GM19351 (cell line): ENCODE results near the gene RNF166.

ENCODE experiments used
- ATAC-seq: cut with Tn5 transposase; IDR thresholded peaks from one replicate; pipeline ENCODE4 v1.9.1; 2021; ENCODE audit warnings: mild to moderate bottlenecking, moderate library complexity; ENCODE audit not compliant: unreplicated experiment

Gene RNF166

GRCh38 chr16:88655733-88656281 lies 50.4 kb downstream of the RNF166 start:
- no peak for ATAC-seq

DNA sequence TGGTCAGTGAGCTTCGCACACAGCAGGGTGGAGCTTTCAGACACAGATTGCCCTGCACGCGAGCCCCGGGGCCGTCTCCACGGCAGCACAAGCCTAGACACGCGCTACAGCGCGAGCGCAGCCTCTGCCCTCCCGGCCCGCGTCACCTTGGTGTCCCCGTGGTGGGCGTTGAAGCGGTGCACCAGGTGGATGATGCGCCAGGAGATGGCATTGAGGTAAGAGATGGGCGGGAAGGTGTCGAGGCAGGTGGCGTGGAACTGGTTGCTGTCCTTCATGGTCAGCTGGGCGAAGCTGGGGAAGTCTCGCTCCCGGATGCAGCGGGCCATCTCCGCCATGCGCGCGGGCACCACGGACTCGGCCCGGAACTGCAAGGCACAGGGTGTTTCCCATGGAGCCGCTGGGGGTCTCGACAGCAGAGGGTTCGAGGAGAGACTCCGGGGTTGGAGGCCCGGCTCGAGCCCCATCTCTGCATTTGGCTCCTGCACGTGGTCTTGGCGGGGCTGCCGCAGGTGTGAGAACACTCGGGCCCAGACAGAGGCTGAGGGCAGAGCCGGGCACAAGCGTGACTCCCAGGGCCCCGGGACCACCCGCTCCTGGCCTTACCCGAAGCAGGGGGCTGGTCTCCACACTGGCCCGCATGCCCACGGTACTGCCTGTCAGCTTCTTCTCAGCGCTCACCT lies 51.0 kb downstream of the RNF166 start:
- no peak for ATAC-seq

DNA sequence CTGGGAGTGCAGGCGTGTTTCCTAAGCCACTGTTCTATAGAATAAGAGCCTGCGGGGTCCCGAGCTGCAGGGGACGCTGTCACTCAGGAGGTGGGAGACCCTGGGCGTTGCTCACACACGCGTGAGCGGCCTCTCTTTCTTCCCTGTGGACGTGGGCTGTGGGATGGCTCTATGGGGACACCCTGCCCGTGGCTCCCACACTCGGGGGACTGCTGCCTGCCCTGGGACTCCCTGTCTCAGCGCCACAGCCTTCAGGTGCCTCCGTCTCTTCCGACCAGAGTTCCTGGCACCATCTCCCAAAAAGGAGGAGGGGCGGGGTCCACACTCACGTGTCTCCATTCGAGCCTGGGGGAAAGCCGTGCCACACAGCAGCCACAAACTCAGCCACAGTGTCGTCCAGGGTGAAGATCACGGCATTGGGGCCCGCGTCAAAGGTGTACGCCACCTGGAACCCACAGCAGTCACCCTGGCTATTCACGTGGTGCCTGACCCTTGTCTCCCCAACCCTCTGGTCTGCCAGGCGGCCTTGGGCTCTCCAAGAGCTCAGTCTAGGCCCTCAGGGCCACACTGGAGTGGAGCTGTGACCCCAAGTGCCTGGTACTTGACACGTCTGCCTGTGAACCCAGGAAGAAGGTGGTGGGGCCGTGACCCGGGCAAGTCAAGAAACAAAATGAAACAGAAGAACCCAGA lies 51.7 kb downstream of the RNF166 start:
- ATAC-seq = no peak

GRCh38 chr16:88653596-88654362 lies 52.4 kb downstream of the RNF166 start:
- no peak for ATAC-seq

GRCh38 chr16:88653101-88653500 lies 53.1 kb downstream of the RNF166 start:
- ATAC-seq = no peak

- no peak for ATAC-seq
Measured at GRCh38 chr16:88652762-88653063, 53.5 kb downstream of the RNF166 start.

GRCh38 chr16:88651989-88652761 lies 54.0 kb downstream of the RNF166 start:
- no peak for ATAC-seq

- ATAC-seq = peak; percentile 74
Measured at GRCh38 chr16:88651276-88651988, 54.8 kb downstream of the RNF166 start.

DNA sequence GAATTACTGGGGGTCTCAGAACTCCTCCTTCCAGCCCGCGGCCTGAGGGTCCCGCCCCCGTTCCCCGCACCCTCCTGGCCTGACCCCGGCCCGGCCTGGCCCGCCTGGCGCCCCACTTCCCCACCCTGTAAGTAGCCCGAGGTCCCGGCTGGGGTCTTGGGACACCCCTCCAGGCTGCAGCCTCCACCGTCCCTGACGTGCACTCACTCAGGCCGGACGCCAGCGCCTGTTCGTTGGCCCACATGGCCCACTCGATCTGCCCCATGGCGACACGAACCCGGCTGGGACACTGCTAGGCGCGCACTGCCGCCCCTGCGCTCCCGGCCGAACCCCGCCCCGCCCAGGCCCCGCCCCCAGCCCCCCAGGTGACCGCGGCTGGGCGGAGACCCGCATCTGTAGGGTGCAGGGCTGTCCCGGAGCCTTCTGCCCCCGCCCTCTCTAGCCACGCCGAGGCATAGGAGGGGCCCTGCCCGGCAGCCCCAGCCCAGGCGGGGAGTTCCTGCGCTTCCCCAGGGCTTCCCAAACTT lies 55.4 kb downstream of the RNF166 start, which contains the start of gene CYBA:
TSS of gene CYBA (minus strand) at position 305 of the 527 bp plus-strand sequence. CDS start at position 265, 40 bp downstream.
- peak; percentile 73 for ATAC-seq

GRCh38 chr16:88649924-88650748 lies 56.1 kb downstream of the RNF166 start:
- ATAC-seq = no peak

DNA sequence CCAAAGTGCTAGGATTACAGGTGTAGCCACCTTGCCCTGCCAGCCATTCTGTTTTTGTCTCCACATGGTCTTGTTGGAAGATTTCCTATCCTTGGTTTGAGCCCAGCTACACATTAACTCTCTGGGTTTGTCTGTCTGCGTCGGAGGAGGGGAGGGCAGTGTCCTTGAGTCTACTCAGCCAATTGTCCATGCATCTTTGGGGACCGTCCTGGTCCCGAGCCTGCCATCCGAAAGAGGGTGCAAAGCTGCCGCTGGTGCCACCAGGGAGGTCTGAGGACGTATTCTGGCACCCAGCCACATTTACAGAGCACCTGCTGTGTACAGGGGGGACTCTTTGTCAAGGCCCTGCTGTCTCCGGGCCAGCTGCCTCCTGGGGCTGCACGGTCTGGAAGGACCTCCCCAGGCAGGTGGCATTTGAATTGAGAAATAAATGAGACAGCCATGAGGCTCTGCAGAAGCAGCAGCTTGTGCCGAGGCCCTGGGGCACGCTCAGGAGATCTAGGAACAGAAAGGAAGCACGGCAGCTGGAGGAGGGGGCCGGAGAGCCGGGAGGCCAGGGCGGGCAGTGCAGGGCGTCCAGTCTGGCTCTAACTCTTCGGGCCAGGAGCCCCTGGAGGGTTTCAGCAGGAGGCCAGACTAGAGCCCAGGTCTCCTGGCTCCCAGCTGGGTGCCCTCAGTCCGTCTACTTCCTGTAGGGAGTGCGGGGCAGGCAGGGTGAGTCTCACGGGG lies 56.8 kb downstream of the RNF166 start:
- no peak for ATAC-seq

DNA sequence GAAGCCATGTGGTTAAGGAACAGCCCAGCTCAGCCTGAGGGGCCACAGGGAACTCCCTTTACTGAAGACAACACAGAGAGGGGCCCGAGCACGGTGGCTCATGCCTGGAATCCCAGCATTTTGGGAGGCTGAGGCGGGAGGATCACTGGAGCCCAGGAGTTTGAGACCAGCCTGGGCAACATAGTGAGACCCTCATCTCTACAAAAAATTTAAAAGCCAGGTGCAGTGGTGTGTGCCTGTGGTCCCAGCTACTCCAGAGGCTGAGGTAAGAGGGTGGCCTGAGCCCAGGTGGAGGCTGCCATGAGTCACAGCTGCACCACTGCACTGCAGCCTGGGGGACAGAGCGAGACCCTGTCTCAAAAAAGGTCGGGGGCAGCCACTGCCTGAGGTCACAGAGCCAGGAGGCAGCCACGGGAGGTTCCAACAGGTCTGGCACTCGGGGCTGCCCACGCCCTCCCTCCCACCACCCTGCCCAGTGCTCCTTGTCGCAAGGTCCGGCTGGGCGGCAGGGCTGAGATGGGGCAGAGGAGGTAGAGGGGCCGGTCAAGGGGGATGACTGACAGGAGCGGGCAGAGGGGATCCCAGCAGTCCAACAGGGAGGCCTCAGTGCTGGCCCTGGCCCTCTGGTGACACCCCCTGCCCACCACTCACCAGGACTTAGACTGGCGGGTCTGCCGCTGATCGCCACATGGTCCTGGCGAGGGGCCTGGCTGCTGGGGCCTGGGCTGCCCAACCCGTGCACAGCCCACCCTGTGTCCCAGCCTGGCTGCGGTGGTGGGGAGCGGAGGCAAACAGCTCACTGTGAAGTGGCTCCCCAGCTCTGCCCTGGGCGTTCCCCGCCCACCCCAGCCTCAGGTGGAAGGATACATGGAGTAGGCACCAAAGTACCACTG lies 58.8 kb downstream of the RNF166 start:
- ATAC-seq = no peak
